Heart left ventricle (tissue), 16 donors: Measurements from ENCODE around the gene APOL4. TPM values are rescaled to one million over a fixed set of nuclear protein-coding genes. Genes with fewer than 3 reads are reported as not detected.

Experiments used
- ATAC-seq, 4 donors: fragments of 200-7000 bp; cut with Tn5 transposase; one replicate each; pipeline ENCODE4 v1.9.1; 2020 to 2022; ENCODE audit warnings: moderate library complexity in 4 of 4, mild to moderate bottlenecking in 3 of 4, moderate number of reproducible peaks in 1 of 4
- DNase-seq, 5 donors: peaks; one replicate each; pipeline ENCODE4 v3.0.0-alpha.2; 2020
- H3K27ac ChIP-seq, 12 donors: fragments of 200-600 bp; sonication (generic) in 4 of 12; one replicate each; pipeline versions ENCODE4 v1.5.0 to v1.8.0; 2016 to 2022; ENCODE audit warnings: mild to moderate bottlenecking in 2 of 12
- H3K27me3 ChIP-seq, 9 donors: fragments of 200-600 bp; sonication (generic) in 2 of 9; one replicate each; pipeline versions ENCODE4 v1.5.1 to v1.8.0; 2016 to 2022; ENCODE audit warnings: mild to moderate bottlenecking in 3 of 9
- H3K36me3 ChIP-seq, 9 donors: fragments of 200-600 bp; sonication (generic) in 2 of 9; one replicate each; pipeline versions ENCODE4 v1.5.0 to v1.8.0; 2018 to 2022; ENCODE audit warnings: mild to moderate bottlenecking in 2 of 9
- H3K4me1 ChIP-seq, 12 donors: fragments of 200-600 bp; sonication (generic) in 4 of 12; one replicate each; pipeline versions ENCODE4 v1.5.0 to v1.8.0; 2016 to 2022; ENCODE audit warnings: mild to moderate bottlenecking in 3 of 12
- H3K4me3 ChIP-seq, 12 donors: fragments of 200-600 bp; sonication (generic) in 4 of 12; one replicate each; pipeline versions ENCODE4 v1.5.0 to v1.8.0; 2017 to 2022; ENCODE audit warnings: mild to moderate bottlenecking in 9 of 12, moderate library complexity in 4 of 12
- H3K9me3 ChIP-seq, 12 donors: fragments of 200-600 bp; sonication (generic) in 4 of 12; one replicate each; pipeline versions ENCODE4 v1.5.0 to v1.8.0; 2016 to 2022; ENCODE audit warnings: mild to moderate bottlenecking in 1 of 12
- CTCF ChIP-seq, 12 donors: fragments of 200-600 bp; sonication (generic) in 4 of 12; IDR thresholded peaks; one replicate each; pipeline versions ENCODE4 v1.5.0 to v1.8.0; 2018 to 2022; ENCODE audit warnings: antibody characterized with exemption in 12 of 12, mild to moderate bottlenecking in 5 of 12
- POLR2A ChIP-seq, 2 donors: fragments of 450-650 bp; IDR thresholded peaks; one replicate each; pipeline ENCODE4 v1.6.1; 2017; ENCODE audit warnings: antibody characterized with exemption in 2 of 2, mild to moderate bottlenecking in 2 of 2, moderate library complexity in 2 of 2
- WGBS, 4 donors: extraction: QIAGEN DNeasy Blood & Tissue Kit in 2 of 4; methylation state at CpG; one replicate each; pipeline versions ENCODE4 v1.1.5 to v1.1.7; 2013 to 2018; 5-methylcytosine and 5-hydroxymethylcytosine counted together
- intact Hi-C, 10 donors: fragments of 100-400 bp; cut with DNase I; formaldehyde crosslinking; loops; one replicate each; pipeline versions ENCODE4 v1.11.1 to v1.14.2; 2022
- polyA plus RNA-seq, 2 donors: library from polyadenylated mRNA; stranded (reverse); fragments of 200-250 nt; gene quantifications; one replicate each; pipeline ENCODE4 v1.2.3, GENCODE V29; 2013
- total RNA-seq, 9 donors: library from RNA; depleted of rRNA in 2 of 9; stranded (reverse); fragments of >200 nt in 2 of 9; fragmentation: NEBNext Ultra II Directional in 3 of 9; extraction: Animal tissue kit (Norgen Biotek cat#: 25700) in 3 of 9; gene quantifications; one replicate each; pipeline versions ENCODE4 v1.1.0 to v1.2.4, GENCODE V29; 2016 to 2023
- donor health status: ischemic (EF 13 %, LVEDD 7.1; RV severe dilation, severe dysfunction).
- donor health status: healthy with polysubstance abuse.
- donor health status: DM: no; HTN: yes; CAD: no.
- donor health status: DM: no; HTN: no; CAD: no.
- donor health status: ischemic (EF 25% LVEDD 6.9; RV normal size, moderate dysfunction).
- donor health status: ischemic (EF 25% LVEDD 5.7; RV mildly dilated, moderate dysfunction).
- donor health status: healthy.
- donor health status: DM: yes; HTN: yes; CAD: no.
- donor health status: ischemic (EF 35%, LVEDD 5.7; RV mildly dilated, moderate dysfunction).
- donor health status: nonischemic (EF 11% LVEDD 7.7; RV severe dilation, severe dysfunction).
- donor health status: DM: yes; HTN: yes; CAD: no.
- donor health status: PGD.
- donor health status: ischemic (EF 29% LVEDD 5.4; RV normal size, mild dysfunction).
- donor health status: nonischemic (EF 23%, LVEDD 6.1; RV moderate dilation, normal function).

APOL4 gene
- total and polyA plus RNA-seq, 11 donors: 1.7 to 26.5 (median 4.0) TPM; not detected in 2

- Histone ChIP-seq H3K4me3 (no peak overlapping the region), H3K27me3 (no peaks in the 10 kb centered on the region), H3K4me1 (peaks cover 0 to 77% (median 47%) of the 10 kb centered on the region in 12 donors), H3K27ac (peak overlapping the region in 5 of 12 donors; percentile 11 to 75 (median 71)), H3K36me3 (peaks cover 0 to 7% (median 0%) of the 10 kb centered on the region in 9 donors), H3K9me3 (no peaks in the 10 kb centered on the region)
- 50 to 89% (median 73%) methylated on average over 2 to 5 of the region's 5 CpGs for WGBS, 4 donors
- no peak for TF ChIP-seq CTCF (IDR thresholded peaks at IDR 0.05)
- no peak for TF ChIP-seq POLR2A (IDR thresholded peaks at IDR 0.05)
- intact Hi-C loops: loop anchor here in 9 of 10 donors (2.0 to 10.0 kb wide), 7 partner anchors 16 to 286 kb away; partner anchors contain the start of genes APOL2 (in 4 of the 9) and TXN2 (in 4 of the 9)
- DNase-seq (no peak), ATAC-seq (no peak)
Measured at GRCh38 chr22:36199001-36199551, 2.5 kb downstream of the APOL4 start.

- no peaks in the 10 kb centered on the region for H3K9me3 ChIP-seq
- H3K27ac ChIP-seq: peak overlapping the region in 6 of 12 donors; percentile 49 to 81 (median 72)
- no peak for ATAC-seq
- peaks cover 0 to 77% (median 47%) of the 10 kb centered on the region in 12 donors for H3K4me1 ChIP-seq
- TF ChIP-seq CTCF (IDR thresholded peaks at IDR 0.05) (no peak), POLR2A (IDR thresholded peaks at IDR 0.05) (no peak)
- no peak for DNase-seq
- intact Hi-C loops: loop anchor here in 9 of 10 donors (2.0 to 10.0 kb wide), 7 partner anchors 16 to 286 kb away; partner anchors contain the start of genes APOL2 (in 4 of the 9) and TXN2 (in 4 of the 9)
- 83 to 93% (median 90%) methylated on average over 3 of the region's 3 CpGs for WGBS, 4 donors
- H3K36me3 ChIP-seq: peaks cover 0 to 11% (median 0%) of the 10 kb centered on the region in 9 donors
- no peaks in the 10 kb centered on the region for H3K27me3 ChIP-seq
- H3K4me3 ChIP-seq: no peak overlapping the region
Measured at GRCh38 chr22:36198536-36198935, 3.1 kb downstream of the APOL4 start.

- TF ChIP-seq CTCF (IDR thresholded peaks at IDR 0.05): no peak
- no peak for TF ChIP-seq POLR2A (IDR thresholded peaks at IDR 0.05)
- Histone ChIP-seq H3K27me3 (no peaks in the 10 kb centered on the region), H3K9me3 (no peaks in the 10 kb centered on the region), H3K4me3 (peak overlapping the region in 1 of 12 donors; percentile 3), H3K36me3 (peaks cover 0 to 11% (median 0%) of the 10 kb centered on the region in 9 donors), H3K4me1 (peaks cover 0 to 76% (median 44%) of the 10 kb centered on the region in 12 donors), H3K27ac (peak overlapping the region; percentile 8 to 81 (median 54))
- intact Hi-C loops: loop anchor here (2.0 to 10.0 kb wide), 9 partner anchors 17 to 287 kb away; partner anchors contain the start of genes APOL2 (in 4 of the 10) and TXN2 (in 4 of the 10)
- 61 to 75% (median 65%) methylated on average over 8 of the region's 8 CpGs for WGBS, 4 donors
- no peak for DNase-seq
- ATAC-seq: peak; percentile 2 to 18 (median 11)
Measured at GRCh38 chr22:36197514-36198146, 4.0 kb downstream of the APOL4 start.

DNA sequence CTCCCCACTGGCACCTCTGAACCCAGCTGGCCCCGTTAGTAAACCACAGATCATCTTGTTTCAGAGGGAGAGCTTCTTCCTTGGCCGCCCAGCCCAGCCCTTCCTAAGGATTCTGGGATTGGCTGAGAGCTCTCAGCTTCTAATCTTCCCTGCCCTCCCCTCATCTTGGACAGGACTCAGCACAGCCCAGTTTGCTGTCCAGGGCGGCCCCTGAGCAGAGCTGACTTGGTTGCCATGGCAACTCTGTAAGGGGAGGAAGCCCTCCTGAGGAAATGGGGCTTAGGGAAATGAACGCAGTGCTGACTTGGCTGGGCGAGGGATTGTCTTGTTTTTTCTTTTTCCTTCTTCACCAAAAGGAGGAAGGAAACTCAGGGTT is 4.6 kb downstream of the APOL4 start:
- peaks cover 0 to 12% (median 0%) of the 10 kb centered on the region in 9 donors for H3K36me3 ChIP-seq
- peak; percentile 38 to 67 (median 56) for ATAC-seq
- peak overlapping the region in 11 of 12 donors; percentile 8 to 81 (median 60) for H3K27ac ChIP-seq
- peaks cover 0 to 76% (median 40%) of the 10 kb centered on the region in 12 donors for H3K4me1 ChIP-seq
- H3K4me3 ChIP-seq: peak overlapping the region in 1 of 12 donors; percentile 3
- H3K9me3 ChIP-seq: no peaks in the 10 kb centered on the region
- TF ChIP-seq POLR2A (IDR thresholded peaks at IDR 0.05): no peak
- no peak for TF ChIP-seq CTCF (IDR thresholded peaks at IDR 0.05)
- 32 to 49% (median 40%) methylated on average over 4 to 5 of the region's 5 CpGs for WGBS, 4 donors
- intact Hi-C loops: loop anchor here (2.0 to 10.0 kb wide), 8 partner anchors 40 to 288 kb away; partner anchors contain the start of genes APOL2 (in 4 of the 10) and TXN2 (in 4 of the 10)
- no peaks in the 10 kb centered on the region for H3K27me3 ChIP-seq
- peak in 4 of 5 donors; percentile 49 to 85 (median 70) for DNase-seq
